LNCaP clone FGC (cell line): ENCODE results near the gene ASB3.
A peak's percentile ranks its signal among the peaks of the same experiment; 100 is the strongest.

Source experiments
- DNase-seq: peaks from one replicate; pipeline ENCODE4 v3.0.0-alpha.2; 2011; ENCODE audit warnings: low read depth
- H3K4me3 ChIP-seq: 2 replicates; pipeline ENCODE4 v1.5.1; 2011; ENCODE audit warnings: mild to moderate bottlenecking, low read depth, low read length, control low read depth
- TF ChIP-seq, protein P1 (sequence below): IDR thresholded peaks from 2 replicates; pipeline ENCODE4 v1.5.1; 2012; ENCODE audit warnings: mild to moderate bottlenecking; ENCODE audit not compliant: control insufficient read depth, insufficient read depth; ENCODE audit errors: extremely low read depth

The ASB3 gene

GRCh38 chr2:53655256-53655655 is 131.5 kb downstream of the ASB3 start:
- TF ChIP-seq, protein P1, sequence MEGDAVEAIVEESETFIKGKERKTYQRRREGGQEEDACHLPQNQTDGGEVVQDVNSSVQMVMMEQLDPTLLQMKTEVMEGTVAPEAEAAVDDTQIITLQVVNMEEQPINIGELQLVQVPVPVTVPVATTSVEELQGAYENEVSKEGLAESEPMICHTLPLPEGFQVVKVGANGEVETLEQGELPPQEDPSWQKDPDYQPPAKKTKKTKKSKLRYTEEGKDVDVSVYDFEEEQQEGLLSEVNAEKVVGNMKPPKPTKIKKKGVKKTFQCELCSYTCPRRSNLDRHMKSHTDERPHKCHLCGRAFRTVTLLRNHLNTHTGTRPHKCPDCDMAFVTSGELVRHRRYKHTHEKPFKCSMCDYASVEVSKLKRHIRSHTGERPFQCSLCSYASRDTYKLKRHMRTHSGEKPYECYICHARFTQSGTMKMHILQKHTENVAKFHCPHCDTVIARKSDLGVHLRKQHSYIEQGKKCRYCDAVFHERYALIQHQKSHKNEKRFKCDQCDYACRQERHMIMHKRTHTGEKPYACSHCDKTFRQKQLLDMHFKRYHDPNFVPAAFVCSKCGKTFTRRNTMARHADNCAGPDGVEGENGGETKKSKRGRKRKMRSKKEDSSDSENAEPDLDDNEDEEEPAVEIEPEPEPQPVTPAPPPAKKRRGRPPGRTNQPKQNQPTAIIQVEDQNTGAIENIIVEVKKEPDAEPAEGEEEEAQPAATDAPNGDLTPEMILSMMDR: no peak
- DNase-seq: no peak

DNA sequence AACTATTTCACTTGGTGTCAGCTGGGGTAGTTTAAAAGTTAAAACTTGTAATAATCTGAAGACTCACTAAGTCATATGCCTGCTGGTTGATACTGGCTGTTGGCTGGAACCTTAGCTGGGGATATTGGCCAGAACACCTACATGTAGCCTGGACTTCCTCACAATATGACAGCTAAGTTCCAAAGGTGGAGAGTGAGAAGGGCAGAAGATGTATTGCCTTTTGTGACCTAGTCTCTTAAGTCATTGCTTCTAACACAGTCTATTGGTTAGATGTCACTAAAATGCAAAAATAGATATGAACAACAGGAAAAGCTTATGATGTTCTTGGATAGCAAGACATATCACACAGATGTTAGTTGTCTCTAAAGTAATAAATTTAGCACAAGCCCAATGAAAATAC is 132.4 kb downstream of the ASB3 start:
- peak; percentile 50 for DNase-seq

More at GRCh38 chr2:53655256-53655655, 131.5 kb downstream of the ASB3 start:
- H3K4me3 ChIP-seq: no peak overlapping the region

GRCh38 chr2:53652131-53652530 is 134.6 kb downstream of the ASB3 start:
- DNase-seq: no peak
- TF ChIP-seq, protein P1: no peak
- no peak overlapping the region for H3K4me3 ChIP-seq

More for the DNA sequence above, 132.4 kb downstream of the ASB3 start:
- TF ChIP-seq, protein P1: no peak
- no peak overlapping the region for H3K4me3 ChIP-seq

DNA sequence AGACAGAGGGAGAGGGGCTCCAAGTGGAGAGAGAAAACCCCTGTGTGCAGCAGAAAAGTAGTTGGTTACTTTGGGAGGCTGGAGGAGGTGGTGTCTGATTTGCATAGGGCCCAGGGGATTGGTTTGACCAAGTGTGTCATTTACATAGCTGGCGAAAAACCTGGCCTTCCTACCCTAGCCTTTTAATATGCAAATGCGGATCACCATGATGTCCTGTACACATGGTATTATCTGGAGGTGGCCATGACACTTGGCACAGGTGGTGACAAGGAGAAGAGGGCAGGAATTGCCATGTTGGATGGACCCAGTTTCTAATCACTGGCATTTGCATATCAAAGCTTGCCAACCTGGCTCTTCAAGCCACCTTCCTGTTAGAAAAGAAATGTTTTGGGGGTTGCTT is 140.0 kb downstream of the ASB3 start:
- TF ChIP-seq, protein P1: no peak
- no peak for DNase-seq

DNA sequence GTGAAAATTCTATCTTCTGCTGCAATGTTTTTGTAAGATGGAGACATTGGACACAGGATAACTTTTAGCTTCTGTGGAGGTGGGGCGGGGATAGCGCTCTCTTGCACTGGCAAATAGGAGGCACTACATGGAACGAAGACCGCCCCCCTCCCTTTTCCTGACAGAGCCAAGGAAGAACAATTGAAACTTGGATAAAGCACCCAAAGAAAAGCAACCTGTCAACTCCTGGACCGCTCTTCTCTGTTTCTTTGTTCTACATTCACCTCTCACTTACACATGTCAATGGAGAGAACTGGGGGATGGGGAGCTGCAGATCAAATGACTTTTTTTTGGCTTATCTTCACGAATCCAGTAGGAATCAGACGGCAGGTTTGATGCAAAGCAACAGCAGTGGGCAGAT is 145.5 kb downstream of the ASB3 start:
- TF ChIP-seq, protein P1: no peak
- no peak for DNase-seq
- H3K4me3 ChIP-seq: no peak overlapping the region

More for the DNA sequence above, 140.0 kb downstream of the ASB3 start:
- no peak overlapping the region for H3K4me3 ChIP-seq

- DNase-seq: no peak
- TF ChIP-seq, protein P1: no peak
- no peak overlapping the region for H3K4me3 ChIP-seq
Observed at GRCh38 chr2:53640466-53640865, 146.3 kb downstream of the ASB3 start.

GRCh38 chr2:53636596-53636995 is 150.2 kb downstream of the ASB3 start:
- no peak overlapping the region for H3K4me3 ChIP-seq
- no peak for DNase-seq
- TF ChIP-seq, protein P1: no peak
